Upper lobe of right lung (tissue), 1 donor: ENCODE measurements around the gene FRMPD2. TPM values are rescaled to one million over a fixed set of nuclear protein-coding genes. Genes with fewer than 3 reads are reported as not detected.

Source experiments
- ATAC-seq: fragments of 200-7000 bp; cut with Tn5 transposase; one replicate; pipeline ENCODE4 v1.9.1; 2020; ENCODE audit warnings: mild to moderate bottlenecking, moderate library complexity
- DNase-seq: peaks from one replicate; pipeline ENCODE4 v3.0.0-alpha.2; 2020
- H3K27ac ChIP-seq: fragments of 200-600 bp; one replicate; pipeline ENCODE4 v1.8.0; 2022
- H3K27me3 ChIP-seq: fragments of 200-600 bp; one replicate; pipeline ENCODE4 v1.8.0; 2022; ENCODE audit warnings: mild to moderate bottlenecking
- H3K36me3 ChIP-seq: fragments of 200-600 bp; one replicate; pipeline ENCODE4 v1.8.0; 2022
- H3K4me1 ChIP-seq: fragments of 200-600 bp; one replicate; pipeline ENCODE4 v1.8.0; 2022
- H3K4me3 ChIP-seq: fragments of 200-600 bp; one replicate; pipeline ENCODE4 v1.8.0; 2022; ENCODE audit warnings: mild to moderate bottlenecking
- H3K9me3 ChIP-seq: fragments of 200-600 bp; one replicate; pipeline ENCODE4 v1.8.0; 2022
- CTCF ChIP-seq: fragments of 200-600 bp; IDR thresholded peaks from one replicate; pipeline ENCODE4 v1.8.0; 2022; ENCODE audit warnings: antibody characterized with exemption
- intact Hi-C: fragments of 100-400 bp; cut with DNase I; formaldehyde crosslinking; loops from one replicate; pipeline ENCODE4 v1.11.0; 2022
- total RNA-seq: library from RNA; stranded (reverse); fragmentation: NEBNext Ultra II Directional; extraction: Animal tissue kit (Norgen Biotek cat#: 25700); gene quantifications from one replicate; pipeline ENCODE4 v1.2.1, GENCODE V29; 2021
- donor health status: DM: no; HTN: yes; CAD: no; lungs with severe emphysema.

Gene FRMPD2
- total RNA-seq, 1 donor from 2014 or later: not detected

DNA sequence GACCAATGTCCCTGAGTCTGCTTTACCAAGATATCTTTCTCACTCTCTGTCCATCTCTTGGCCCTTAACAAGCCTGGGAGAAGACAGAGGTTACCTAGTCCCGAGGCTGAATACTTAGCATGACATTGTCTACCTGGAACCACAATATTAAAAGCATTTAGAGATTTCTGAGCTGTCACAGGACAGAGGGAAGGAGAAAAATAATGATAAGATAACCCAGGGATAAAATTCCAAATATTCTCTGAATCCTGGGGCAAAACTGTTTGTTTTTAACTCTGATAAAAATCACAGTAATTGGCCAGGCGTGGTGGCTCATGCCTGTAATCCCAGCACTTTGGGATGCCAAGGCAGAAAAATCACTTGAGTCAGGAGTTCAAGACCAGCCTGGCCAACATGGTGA, 19.9 kb upstream of the FRMPD2 start:
- H3K4me3 ChIP-seq: no peak overlapping the region
- H3K27me3 ChIP-seq: no peaks in the 10 kb centered on the region
- DNase-seq (no peak), ATAC-seq (no peak)
- H3K27ac ChIP-seq: no peak overlapping the region
- H3K9me3 ChIP-seq: no peaks in the 10 kb centered on the region
- TF ChIP-seq CTCF: no peak
- no peaks in the 10 kb centered on the region for H3K4me1 ChIP-seq
- intact Hi-C loops: no loop called here
- H3K36me3 ChIP-seq: no peaks in the 10 kb centered on the region

- Histone ChIP-seq H3K27ac (no peak overlapping the region), H3K4me3 (no peak overlapping the region), H3K27me3 (no peaks in the 10 kb centered on the region), H3K36me3 (no peaks in the 10 kb centered on the region), H3K4me1 (no peaks in the 10 kb centered on the region), H3K9me3 (no peaks in the 10 kb centered on the region)
- TF ChIP-seq CTCF: no peak
- intact Hi-C loops: no loop called here
- ATAC-seq (no peak), DNase-seq (no peak)
Observed at GRCh38 chr10:48292616-48293015, 18.1 kb upstream of the FRMPD2 start.

DNA sequence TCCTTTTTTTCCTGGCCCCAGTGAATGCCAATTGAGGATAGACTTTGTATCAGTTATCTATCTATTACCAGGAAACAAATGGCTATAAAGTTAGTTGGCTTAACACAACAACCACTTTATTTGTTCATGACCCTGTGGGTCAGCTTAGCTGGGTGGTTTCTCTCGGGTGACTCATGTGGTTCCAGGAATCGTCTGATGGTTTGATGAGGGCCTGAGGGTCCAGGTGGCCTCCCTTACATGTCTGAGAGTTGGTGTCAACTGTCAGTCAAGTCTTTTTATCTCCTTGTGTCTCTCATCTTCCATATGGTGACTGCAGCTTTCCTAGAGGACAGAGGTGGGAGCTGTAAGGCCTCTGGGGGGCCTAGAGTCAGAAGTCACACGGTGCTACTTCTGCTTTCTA, 16.7 kb upstream of the FRMPD2 start:
- intact Hi-C loops: no loop called here
- TF ChIP-seq CTCF: no peak
- H3K27me3 ChIP-seq: no peaks in the 10 kb centered on the region
- ATAC-seq (no peak), DNase-seq (no peak)
- H3K4me3 ChIP-seq: no peak overlapping the region
- H3K4me1 ChIP-seq: no peaks in the 10 kb centered on the region
- H3K27ac ChIP-seq: no peak overlapping the region
- no peaks in the 10 kb centered on the region for H3K36me3 ChIP-seq
- H3K9me3 ChIP-seq: no peaks in the 10 kb centered on the region

GRCh38 chr10:48290286-48290685, 15.8 kb upstream of the FRMPD2 start:
- intact Hi-C loops: no loop called here
- DNase-seq (no peak), ATAC-seq (no peak)
- no peak overlapping the region for H3K4me3 ChIP-seq
- TF ChIP-seq CTCF: no peak
- H3K27ac ChIP-seq: no peak overlapping the region
- no peaks in the 10 kb centered on the region for H3K9me3 ChIP-seq
- no peaks in the 10 kb centered on the region for H3K4me1 ChIP-seq
- H3K27me3 ChIP-seq: no peaks in the 10 kb centered on the region
- no peaks in the 10 kb centered on the region for H3K36me3 ChIP-seq

DNA sequence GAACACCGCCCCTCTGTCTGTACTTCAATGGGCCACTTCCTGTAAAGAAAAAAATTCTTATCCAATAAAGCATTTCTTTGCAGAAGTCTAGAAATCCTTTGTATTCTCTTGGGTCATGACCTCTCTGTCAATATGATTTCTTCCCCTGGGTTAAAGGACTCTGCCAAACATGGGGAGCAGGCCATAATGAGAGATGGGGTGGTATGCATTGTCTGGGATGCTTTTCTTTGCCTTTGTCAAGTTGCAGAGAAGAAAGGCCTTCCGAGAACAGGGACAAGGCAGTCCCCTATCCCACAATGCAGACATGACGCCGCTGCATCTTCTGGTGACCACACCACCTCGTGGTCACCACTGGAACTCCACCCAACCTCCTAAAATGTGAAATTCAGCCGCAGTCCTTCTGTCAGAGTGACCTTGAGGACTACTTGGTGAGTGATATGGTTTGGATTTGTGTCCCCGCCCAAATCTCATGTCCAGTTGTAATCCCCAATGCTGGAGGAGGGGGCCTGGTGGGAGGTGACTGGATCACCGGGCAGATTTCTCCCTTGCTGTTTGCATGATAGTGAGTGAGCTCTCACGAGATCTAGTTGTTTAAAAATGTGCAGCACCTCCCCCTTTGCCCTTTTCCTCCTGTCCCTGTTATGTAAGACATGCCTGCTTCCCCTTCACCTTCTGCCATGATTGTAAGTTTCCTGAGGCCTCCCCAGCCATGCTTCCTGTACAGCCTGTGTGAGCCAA, 15.2 kb upstream of the FRMPD2 start:
- ATAC-seq (peak; percentile 87), DNase-seq (no peak)
- no peaks in the 10 kb centered on the region for H3K27me3 ChIP-seq
- no peak overlapping the region for H3K27ac ChIP-seq
- H3K4me3 ChIP-seq: no peak overlapping the region
- no peaks in the 10 kb centered on the region for H3K9me3 ChIP-seq
- H3K36me3 ChIP-seq: no peaks in the 10 kb centered on the region
- intact Hi-C loops: no loop called here
- TF ChIP-seq CTCF: peak; percentile 85
- no peaks in the 10 kb centered on the region for H3K4me1 ChIP-seq

DNA sequence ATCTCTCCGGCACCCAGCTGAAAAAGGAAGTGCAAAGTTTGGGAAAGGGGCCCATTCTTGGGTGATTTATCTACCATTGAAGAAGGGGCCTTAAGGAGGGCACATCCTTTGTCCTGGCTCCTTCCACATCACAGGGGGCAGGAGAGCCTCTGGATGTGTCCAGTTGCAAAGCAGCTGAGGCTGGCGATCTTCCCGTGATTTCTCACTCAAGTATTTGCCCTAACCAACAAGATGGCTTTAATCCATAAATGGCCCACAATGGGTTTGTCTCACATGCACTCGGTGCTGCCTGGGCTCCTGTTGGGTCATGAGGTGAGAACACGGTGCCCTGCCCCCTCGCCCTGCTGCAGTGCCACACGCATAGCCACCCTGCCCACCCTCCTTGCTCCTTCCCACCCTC, 14.2 kb upstream of the FRMPD2 start:
- no peak for TF ChIP-seq CTCF
- no peak overlapping the region for H3K27ac ChIP-seq
- H3K9me3 ChIP-seq: no peaks in the 10 kb centered on the region
- no peak overlapping the region for H3K4me3 ChIP-seq
- intact Hi-C loops: no loop called here
- no peaks in the 10 kb centered on the region for H3K27me3 ChIP-seq
- no peaks in the 10 kb centered on the region for H3K4me1 ChIP-seq
- DNase-seq (no peak), ATAC-seq (no peak)
- no peaks in the 10 kb centered on the region for H3K36me3 ChIP-seq
